HS-27A (cell line): ENCODE results near the gene KATNAL1.

ENCODE experiments used
- DNase-seq: peaks from one replicate; pipeline ENCODE4 v3.0.0-alpha.2; 2012; ENCODE audit warnings: low read depth, missing footprints

The KATNAL1 gene

GRCh38 chr13:30163441-30163840, 143.9 kb downstream of the KATNAL1 start:
- no peak for DNase-seq

- no peak for DNase-seq
Observed at GRCh38 chr13:30159446-30159839, 147.9 kb downstream of the KATNAL1 start.

GRCh38 chr13:30158774-30159445, 148.4 kb downstream of the KATNAL1 start:
- peak; percentile 35 for DNase-seq

GRCh38 chr13:30157616-30157993, 149.7 kb downstream of the KATNAL1 start:
- no peak for DNase-seq

- no peak for DNase-seq
Observed at GRCh38 chr13:30156826-30157615, 150.3 kb downstream of the KATNAL1 start.

- no peak for DNase-seq
Observed at GRCh38 chr13:30156270-30156669, 151.1 kb downstream of the KATNAL1 start.

- DNase-seq: no peak
Observed at GRCh38 chr13:30154931-30155330, 152.4 kb downstream of the KATNAL1 start.

GRCh38 chr13:30154531-30154930, 152.8 kb downstream of the KATNAL1 start:
- no peak for DNase-seq

GRCh38 chr13:30153545-30154426, 153.6 kb downstream of the KATNAL1 start:
- DNase-seq: no peak
